Left lobe of liver (tissue), 2 donors: ENCODE data around the gene CADM2. TPM values are rescaled to one million over a fixed set of nuclear protein-coding genes. Genes with fewer than 3 reads are reported as not detected.

Experiments used
- ATAC-seq: fragments of 200-7000 bp; cut with Tn5 transposase; one replicate; pipeline ENCODE4 v1.9.1; 2020; ENCODE audit warnings: mild to moderate bottlenecking, moderate library complexity
- DNase-seq: peaks from one replicate; pipeline ENCODE4 v3.0.0-alpha.2; 2020; ENCODE audit warnings: low spot score
- total RNA-seq: library from RNA; stranded (reverse); gene quantifications from one replicate; pipeline ENCODE4 v1.2.1, GENCODE V29; 2021
- donor health status: DM: no; HTN: no; CAD: no; lungs with moderate emphysema.
- donor health status: DM: no; HTN: yes; CAD: no.

CADM2 gene
- total RNA-seq, 1 donor from 2014 or later = 0.08 TPM

- DNase-seq (no peak), ATAC-seq (no peak)
Observed at GRCh38 chr3:84983490-84983889, 24.7 kb downstream of the CADM2 start.

GRCh38 chr3:84984429-84984828, 25.6 kb downstream of the CADM2 start:
- ATAC-seq = no peak

GRCh38 chr3:84985795-84986194, 27.0 kb downstream of the CADM2 start:
- no peak for ATAC-seq

More at GRCh38 chr3:84984429-84984828, 25.6 kb downstream of the CADM2 start:
- DNase-seq = no peak

GRCh38 chr3:84987706-84988504, 29.1 kb downstream of the CADM2 start:
- ATAC-seq (no peak), DNase-seq (no peak)

More at GRCh38 chr3:84985795-84986194, 27.0 kb downstream of the CADM2 start:
- no peak for DNase-seq

- DNase-seq (no peak), ATAC-seq (peak; percentile 45)
Observed at GRCh38 chr3:84989102-84989501, 30.3 kb downstream of the CADM2 start.

GRCh38 chr3:84991422-84991900, 32.7 kb downstream of the CADM2 start:
- DNase-seq (no peak), ATAC-seq (no peak)

GRCh38 chr3:84993956-84994355, 35.2 kb downstream of the CADM2 start:
- ATAC-seq (no peak), DNase-seq (no peak)

GRCh38 chr3:84998545-84998944, 39.8 kb downstream of the CADM2 start:
- DNase-seq = peak; percentile 56

GRCh38 chr3:85003479-85003878, 44.7 kb downstream of the CADM2 start:
- DNase-seq = no peak
- no peak for ATAC-seq

More at GRCh38 chr3:84998545-84998944, 39.8 kb downstream of the CADM2 start:
- peak; percentile 83 for ATAC-seq

GRCh38 chr3:85004147-85004546, 45.4 kb downstream of the CADM2 start:
- ATAC-seq = no peak
- no peak for DNase-seq

GRCh38 chr3:85005946-85006345, 47.2 kb downstream of the CADM2 start:
- ATAC-seq (peak; percentile 62), DNase-seq (no peak)

GRCh38 chr3:85007195-85008094, 48.7 kb downstream of the CADM2 start:
- DNase-seq (peak; percentile 67), ATAC-seq (peak; percentile 92)

GRCh38 chr3:85020828-85021227, 62.0 kb downstream of the CADM2 start:
- ATAC-seq (no peak), DNase-seq (no peak)

GRCh38 chr3:85030052-85030451, 71.3 kb downstream of the CADM2 start:
- DNase-seq = no peak
- no peak for ATAC-seq

- no peak for DNase-seq
- no peak for ATAC-seq
Observed at GRCh38 chr3:85037203-85037602, 78.4 kb downstream of the CADM2 start.

- no peak for DNase-seq
- no peak for ATAC-seq
Observed at GRCh38 chr3:85041001-85041400, 82.2 kb downstream of the CADM2 start.

- no peak for DNase-seq
- ATAC-seq = no peak
Observed at GRCh38 chr3:85041562-85042055, 82.8 kb downstream of the CADM2 start.

- DNase-seq (no peak), ATAC-seq (no peak)
Observed at GRCh38 chr3:85050821-85051220, 92.0 kb downstream of the CADM2 start.

- DNase-seq (no peak), ATAC-seq (no peak)
Observed at GRCh38 chr3:85051786-85052185, 93.0 kb downstream of the CADM2 start.

- no peak for ATAC-seq
- DNase-seq = no peak
Observed at GRCh38 chr3:85053626-85054025, 94.8 kb downstream of the CADM2 start.

- ATAC-seq = no peak
Observed at GRCh38 chr3:85054579-85054978, 95.8 kb downstream of the CADM2 start.

More at GRCh38 chr3:85054579-85054978, 95.8 kb downstream of the CADM2 start:
- DNase-seq = no peak
